ENCODE results near the gene LYST. TPM values are rescaled to one million over a fixed set of nuclear protein-coding genes. Genes with fewer than 3 reads are reported as not detected.

The LYST gene
- total and polyA plus RNA-seq, 2 donors (not counting 1 experiment from before 2014, with no cell fraction given): 7.5 to 50.2 TPM

DNA sequence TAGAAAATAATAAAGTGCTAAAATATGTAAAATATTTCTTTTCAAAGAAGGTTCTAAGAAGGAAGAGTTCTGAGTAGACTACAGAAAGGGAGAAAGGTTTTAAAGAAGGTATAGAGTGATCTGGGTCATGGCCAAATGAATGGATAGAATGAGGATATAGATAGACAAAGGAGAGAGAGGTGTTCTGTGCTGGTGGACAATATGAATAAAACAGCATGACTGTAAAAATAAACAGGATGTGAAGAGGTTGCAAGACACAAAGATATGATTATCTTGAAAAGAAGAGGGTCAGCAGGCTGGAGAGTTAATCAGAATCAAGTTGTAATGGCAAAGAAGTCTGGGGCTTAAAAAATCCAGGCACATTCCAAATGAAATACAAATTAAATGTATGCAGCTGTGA is 130.4 kb downstream of the LYST start:
- Histone ChIP-seq H3K4me2 (ENCODE audit: extremely low read depth, insufficient read depth, low read length) (no peak overlapping the region), H3K9me3 (ENCODE audit: control insufficient read depth, insufficient read depth, low read depth, low read length) (no peaks in the 10 kb centered on the region), H2AFZ (ENCODE audit: low read length) (no peak overlapping the region), H3K4me1 (ENCODE audit: control insufficient read depth, extremely low read depth, insufficient read depth, low read length) (peaks cover 5% of the 10 kb centered on the region), H3K4me3 (replicated peaks in 1 of 4; ENCODE audit: control extremely low read depth in 1 of 4, insufficient read depth in 1 of 4, low read depth in 3 of 4, low read length in 4 of 4) (no peak overlapping the region), H3K27me3 (ENCODE audit: control insufficient read depth, insufficient read depth, low read length) (no peaks in the 10 kb centered on the region), H4K20me1 (ENCODE audit: control insufficient read depth, extremely low read depth, insufficient read depth, low read length) (no peaks in the 10 kb centered on the region), H3K79me2 (ENCODE audit: control insufficient read depth, insufficient read depth, low read length) (no peaks in the 10 kb centered on the region), H3K27ac (ENCODE audit: insufficient read depth, low read length) (no peak overlapping the region), H3K9ac (ENCODE audit: insufficient read depth, low read length) (no peak overlapping the region), H3K36me3 (ENCODE audit: control insufficient read depth, insufficient read depth, low read length) (no peaks in the 10 kb centered on the region)
- no peak for DNase-seq (ENCODE audit: low read depth in 2 of 2)
- TF ChIP-seq EZH2 (IDR thresholded peaks at IDR 0.05; ENCODE audit: low read length, missing control alignments): no peak
- TF ChIP-seq, protein P1, sequence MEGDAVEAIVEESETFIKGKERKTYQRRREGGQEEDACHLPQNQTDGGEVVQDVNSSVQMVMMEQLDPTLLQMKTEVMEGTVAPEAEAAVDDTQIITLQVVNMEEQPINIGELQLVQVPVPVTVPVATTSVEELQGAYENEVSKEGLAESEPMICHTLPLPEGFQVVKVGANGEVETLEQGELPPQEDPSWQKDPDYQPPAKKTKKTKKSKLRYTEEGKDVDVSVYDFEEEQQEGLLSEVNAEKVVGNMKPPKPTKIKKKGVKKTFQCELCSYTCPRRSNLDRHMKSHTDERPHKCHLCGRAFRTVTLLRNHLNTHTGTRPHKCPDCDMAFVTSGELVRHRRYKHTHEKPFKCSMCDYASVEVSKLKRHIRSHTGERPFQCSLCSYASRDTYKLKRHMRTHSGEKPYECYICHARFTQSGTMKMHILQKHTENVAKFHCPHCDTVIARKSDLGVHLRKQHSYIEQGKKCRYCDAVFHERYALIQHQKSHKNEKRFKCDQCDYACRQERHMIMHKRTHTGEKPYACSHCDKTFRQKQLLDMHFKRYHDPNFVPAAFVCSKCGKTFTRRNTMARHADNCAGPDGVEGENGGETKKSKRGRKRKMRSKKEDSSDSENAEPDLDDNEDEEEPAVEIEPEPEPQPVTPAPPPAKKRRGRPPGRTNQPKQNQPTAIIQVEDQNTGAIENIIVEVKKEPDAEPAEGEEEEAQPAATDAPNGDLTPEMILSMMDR (conservative IDR thresholded peaks at IDR 0.05 in 1 of 2, IDR thresholded peaks at IDR 0.05 in 1 of 2; ENCODE audit: low read depth in 1 of 2, low read length in 2 of 2): no peak

DNA sequence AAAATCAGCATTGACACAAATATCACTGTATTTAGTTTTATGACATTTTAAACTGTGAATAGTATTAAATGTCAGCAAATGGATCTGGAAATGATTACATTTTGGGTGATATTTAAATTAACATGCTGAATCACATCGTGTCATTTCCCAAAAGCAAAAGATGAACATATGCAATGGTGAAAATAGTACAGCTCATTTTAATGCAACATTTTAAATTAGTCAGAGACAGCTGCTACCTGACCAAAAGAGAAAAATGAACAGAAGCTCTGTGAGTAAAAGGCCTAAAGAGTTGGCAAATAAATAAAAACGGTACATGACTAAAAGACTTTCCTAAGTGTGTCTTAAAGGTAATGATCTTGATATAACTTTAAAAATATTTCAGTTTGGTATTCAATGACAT is 131.1 kb downstream of the LYST start:
- no peaks in the 10 kb centered on the region for H4K20me1 ChIP-seq (ENCODE audit: control insufficient read depth, extremely low read depth, insufficient read depth, low read length)
- H3K36me3 ChIP-seq (ENCODE audit: control insufficient read depth, insufficient read depth, low read length): no peaks in the 10 kb centered on the region
- H3K27me3 ChIP-seq (ENCODE audit: control insufficient read depth, insufficient read depth, low read length): no peaks in the 10 kb centered on the region
- no peak overlapping the region for H3K4me3 ChIP-seq (replicated peaks in 1 of 4; ENCODE audit: control extremely low read depth in 1 of 4, insufficient read depth in 1 of 4, low read depth in 3 of 4, low read length in 4 of 4)
- no peaks in the 10 kb centered on the region for H3K9me3 ChIP-seq (ENCODE audit: control insufficient read depth, insufficient read depth, low read depth, low read length)
- no peak overlapping the region for H3K9ac ChIP-seq (ENCODE audit: insufficient read depth, low read length)
- DNase-seq (ENCODE audit: low read depth in 2 of 2): no peak
- no peak overlapping the region for H3K27ac ChIP-seq (ENCODE audit: insufficient read depth, low read length)
- H3K4me2 ChIP-seq (ENCODE audit: extremely low read depth, insufficient read depth, low read length): peak overlapping the region; percentile 37
- no peak overlapping the region for H2AFZ ChIP-seq (ENCODE audit: low read length)
- no peaks in the 10 kb centered on the region for H3K79me2 ChIP-seq (ENCODE audit: control insufficient read depth, insufficient read depth, low read length)
- peaks cover 5% of the 10 kb centered on the region for H3K4me1 ChIP-seq (ENCODE audit: control insufficient read depth, extremely low read depth, insufficient read depth, low read length)
- TF ChIP-seq EZH2 (IDR thresholded peaks at IDR 0.05; ENCODE audit: low read length, missing control alignments): no peak
- TF ChIP-seq, protein P1 (conservative IDR thresholded peaks at IDR 0.05 in 1 of 2, IDR thresholded peaks at IDR 0.05 in 1 of 2; ENCODE audit: low read depth in 1 of 2, low read length in 2 of 2): no peak

DNA sequence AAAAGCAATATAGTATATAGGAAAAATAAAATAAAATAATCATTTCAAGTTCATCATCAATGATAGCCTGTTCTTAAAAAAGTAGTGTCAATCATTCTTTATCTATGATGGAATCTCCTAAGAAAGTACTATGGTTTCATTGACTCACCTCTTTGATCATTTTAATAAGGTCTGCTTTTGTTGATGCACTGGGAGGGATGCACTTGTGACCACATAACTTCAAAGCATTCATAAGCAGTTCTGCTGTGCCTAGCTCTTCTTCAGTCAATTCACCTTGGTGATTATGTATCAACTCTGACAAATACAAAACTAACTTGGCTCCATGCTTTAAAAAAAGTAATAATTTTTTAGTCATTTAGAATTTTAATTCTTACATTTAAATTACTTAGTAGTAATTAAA is 132.4 kb downstream of the LYST start:
- Histone ChIP-seq H2AFZ (ENCODE audit: low read length) (no peak overlapping the region), H3K4me1 (ENCODE audit: control insufficient read depth, extremely low read depth, insufficient read depth, low read length) (peaks cover 5% of the 10 kb centered on the region), H3K27ac (ENCODE audit: insufficient read depth, low read length) (no peak overlapping the region), H3K9ac (ENCODE audit: insufficient read depth, low read length) (no peak overlapping the region), H4K20me1 (ENCODE audit: control insufficient read depth, extremely low read depth, insufficient read depth, low read length) (no peaks in the 10 kb centered on the region), H3K36me3 (ENCODE audit: control insufficient read depth, insufficient read depth, low read length) (no peaks in the 10 kb centered on the region), H3K4me2 (ENCODE audit: extremely low read depth, insufficient read depth, low read length) (no peak overlapping the region), H3K79me2 (ENCODE audit: control insufficient read depth, insufficient read depth, low read length) (no peaks in the 10 kb centered on the region), H3K9me3 (ENCODE audit: control insufficient read depth, insufficient read depth, low read depth, low read length) (no peaks in the 10 kb centered on the region), H3K27me3 (ENCODE audit: control insufficient read depth, insufficient read depth, low read length) (no peaks in the 10 kb centered on the region), H3K4me3 (replicated peaks in 1 of 4; ENCODE audit: control extremely low read depth in 1 of 4, insufficient read depth in 1 of 4, low read depth in 3 of 4, low read length in 4 of 4) (no peak overlapping the region)
- no peak for TF ChIP-seq EZH2 (IDR thresholded peaks at IDR 0.05; ENCODE audit: low read length, missing control alignments)
- TF ChIP-seq, protein P1 (conservative IDR thresholded peaks at IDR 0.05 in 1 of 2, IDR thresholded peaks at IDR 0.05 in 1 of 2; ENCODE audit: low read depth in 1 of 2, low read length in 2 of 2): no peak
- no peak for DNase-seq (ENCODE audit: low read depth in 2 of 2)

Data from fibroblast of lung (primary cell).